Measurements from ENCODE around the gene AGAP2.
"Not testable (repeated sequence)": the region's sequence is repeated elsewhere in the genome, so short reads cannot be mapped to it uniquely, and the experiment has no call there.

AGAP2 gene

GRCh38 chr12:57698414-57698813 lies 40.1 kb downstream of the AGAP2 start:
- DNase-seq (ENCODE audit: low read depth in 2 of 3, low spot score in 1 of 3) = no peak

GRCh38 chr12:57697076-57697475 lies 41.5 kb downstream of the AGAP2 start:
- DNase-seq (ENCODE audit: low read depth in 2 of 3, low spot score in 1 of 3) = no peak

- DNase-seq (ENCODE audit: low read depth in 2 of 3, low spot score in 1 of 3) = no peak
These were observed 42.6 kb downstream of the AGAP2 start for GRCh38 chr12:57695770-57696432.

- DNase-seq (ENCODE audit: low read depth in 2 of 3, low spot score in 1 of 3) = peak in 1 of 3 donors; percentile 8
These were observed 44.0 kb downstream of the AGAP2 start for GRCh38 chr12:57694459-57695019.

- peak; percentile 89 to 95 (median 93) for DNase-seq (ENCODE audit: low read depth in 2 of 3, low spot score in 1 of 3)
These were observed 44.7 kb downstream of the AGAP2 start, which contains the start of gene OS9 for GRCh38 chr12:57693659-57694458. TSS of gene OS9 (plus strand) at chr12:57694132. CDS start at chr12:57694162, 30 bp downstream.

GRCh38 chr12:57693317-57693658 lies 45.3 kb downstream of the AGAP2 start:
- DNase-seq (ENCODE audit: low read depth in 2 of 3, low spot score in 1 of 3) = no peak

GRCh38 chr12:57692500-57692899 lies 46.0 kb downstream of the AGAP2 start:
- DNase-seq (ENCODE audit: low read depth in 2 of 3, low spot score in 1 of 3) = no peak

GRCh38 chr12:57688931-57689330 lies 49.6 kb downstream of the AGAP2 start:
- DNase-seq (ENCODE audit: low read depth in 2 of 3, low spot score in 1 of 3) = no peak

GRCh38 chr12:57687862-57688261 lies 50.7 kb downstream of the AGAP2 start:
- no peak for DNase-seq (ENCODE audit: low read depth in 2 of 3, low spot score in 1 of 3)

GRCh38 chr12:57679697-57680096 lies 58.8 kb downstream of the AGAP2 start:
- no peak for DNase-seq (ENCODE audit: low read depth in 2 of 3, low spot score in 1 of 3)

GRCh38 chr12:57677947-57678346 lies 60.6 kb downstream of the AGAP2 start:
- DNase-seq (ENCODE audit: low read depth in 2 of 3, low spot score in 1 of 3) = not testable (repeated sequence)

GRCh38 chr12:57674691-57675090 lies 63.9 kb downstream of the AGAP2 start:
- DNase-seq (ENCODE audit: low read depth in 2 of 3, low spot score in 1 of 3) = no peak

Data from stimulated activated CD4-positive, alpha-beta T cell treated with anti-CD3 and anti-CD28 coated beads, Interleukin-12 subunit alpha, Interleukin-12 subunit beta, amount 100 ng/mL, for 48 hours (primary cell).